OCI-LY3 (cell line): ENCODE measurements around the gene ACOT7.

ENCODE experiments used
- H2AFZ ChIP-seq: fragments of 200-600, 300-600 bp; shearing (Covaris generic); 2 replicates; pipeline ENCODE4 v1.6.0; 2014; ENCODE audit warnings: antibody characterized with exemption, low read depth, low read length
- H3K27ac ChIP-seq: fragments of 200-600, 300-600 bp; sonication (generic); 2 replicates; pipeline ENCODE4 v1.5.1; 2014; ENCODE audit warnings: mild to moderate bottlenecking, low read length, moderate library complexity, mixed read lengths
- H3K27me3 ChIP-seq: fragments of 200-600, 300-600 bp; sonication (generic); 2 replicates; pipeline ENCODE4 v1.6.1; 2014; ENCODE audit warnings: low read depth, low read length, mixed read lengths
- H3K36me3 ChIP-seq: fragments of 200-600, 300-600 bp; sonication (generic); replicated peaks from 2 replicates; pipeline ENCODE3; 2014; ENCODE audit warnings: low read depth, low read length, mixed read lengths
- H3K4me1 ChIP-seq: fragments of 300-600, 200-600 bp; sonication (generic); 2 replicates; pipeline ENCODE4 v1.6.1; 2014; ENCODE audit warnings: low read length, mixed read lengths
- H3K4me2 ChIP-seq: fragments of 200-600, 300-600 bp; sonication (generic); 2 replicates; pipeline ENCODE4 v1.6.1; 2014; ENCODE audit warnings: low read length, mixed read lengths
- H3K4me3 ChIP-seq: fragments of 300-600, 200-600 bp; sonication (generic); 2 replicates; pipeline ENCODE4 v1.5.1; 2014; ENCODE audit warnings: antibody characterized with exemption, mild to moderate bottlenecking, low read length, moderate library complexity
- H3K79me2 ChIP-seq: fragments of 300-600, 200-600 bp; shearing (Covaris generic); 2 replicates; pipeline ENCODE4 v1.6.1; 2014; ENCODE audit warnings: mild to moderate bottlenecking, low read length, mixed read lengths
- H3K9ac ChIP-seq: fragments of 300-600, 200-600 bp; shearing (Covaris generic); 2 replicates; pipeline ENCODE4 v1.6.0; 2014; ENCODE audit warnings: mild to moderate bottlenecking, low read length, moderate library complexity
- H3K9me3 ChIP-seq: fragments of 200-600, 300-600 bp; shearing (Covaris generic); 2 replicates; pipeline ENCODE4 v1.6.1; 2014; ENCODE audit warnings: low read length, mixed read lengths; ENCODE audit not compliant: insufficient read depth
- H4K20me1 ChIP-seq: fragments of 200-600, 300-600 bp; sonication (generic); 2 replicates; pipeline ENCODE4 v1.6.1; 2016; ENCODE audit warnings: low read length, mixed read lengths; ENCODE audit not compliant: insufficient read depth
- EZH2phosphoT487 ChIP-seq: fragments of 200-600 bp; shearing (Covaris generic); IDR thresholded peaks from 2 replicates; pipeline ENCODE4 v1.6.1; 2018; ENCODE audit warnings: antibody characterized with exemption, mixed run types, low read depth
- TF ChIP-seq, protein P1 (sequence below): fragments of 200-600, 300-600 bp; sonication (generic); IDR thresholded peaks from 2 replicates; pipeline ENCODE4 v1.5.1; 2014; ENCODE audit warnings: antibody characterized with exemption, low read length, low read depth

The ACOT7 gene

DNA sequence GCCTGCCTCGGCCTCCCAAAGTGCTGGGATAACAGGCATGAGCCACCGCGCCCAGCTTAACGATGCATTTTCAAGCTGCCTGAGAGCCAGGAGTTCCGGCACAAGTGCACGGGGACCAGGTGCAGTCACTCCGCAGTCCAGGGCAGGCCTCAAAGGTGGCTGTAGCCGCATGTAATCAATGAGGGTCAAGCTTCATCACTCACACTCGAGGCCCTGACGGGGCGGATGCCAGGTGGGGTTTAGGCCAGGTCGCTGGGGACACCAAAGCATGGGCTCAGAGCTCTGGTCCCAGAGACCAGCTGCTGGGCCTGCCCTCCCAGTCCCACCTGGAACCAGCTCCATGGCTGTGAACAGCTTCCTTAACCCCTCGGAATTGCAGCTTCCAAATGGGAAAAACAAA lies 106.5 kb downstream of the ACOT7 start:
- Histone ChIP-seq H4K20me1 (no peaks in the 10 kb centered on the region), H2AFZ (no peak overlapping the region), H3K9me3 (no peaks in the 10 kb centered on the region), H3K4me2 (no peak overlapping the region), H3K27ac (no peak overlapping the region), H3K79me2 (no peaks in the 10 kb centered on the region), H3K36me3 (no peaks in the 10 kb centered on the region), H3K4me3 (no peak overlapping the region), H3K27me3 (no peaks in the 10 kb centered on the region), H3K4me1 (peaks cover 17% of the 10 kb centered on the region), H3K9ac (no peak overlapping the region)
- TF ChIP-seq, protein P1, sequence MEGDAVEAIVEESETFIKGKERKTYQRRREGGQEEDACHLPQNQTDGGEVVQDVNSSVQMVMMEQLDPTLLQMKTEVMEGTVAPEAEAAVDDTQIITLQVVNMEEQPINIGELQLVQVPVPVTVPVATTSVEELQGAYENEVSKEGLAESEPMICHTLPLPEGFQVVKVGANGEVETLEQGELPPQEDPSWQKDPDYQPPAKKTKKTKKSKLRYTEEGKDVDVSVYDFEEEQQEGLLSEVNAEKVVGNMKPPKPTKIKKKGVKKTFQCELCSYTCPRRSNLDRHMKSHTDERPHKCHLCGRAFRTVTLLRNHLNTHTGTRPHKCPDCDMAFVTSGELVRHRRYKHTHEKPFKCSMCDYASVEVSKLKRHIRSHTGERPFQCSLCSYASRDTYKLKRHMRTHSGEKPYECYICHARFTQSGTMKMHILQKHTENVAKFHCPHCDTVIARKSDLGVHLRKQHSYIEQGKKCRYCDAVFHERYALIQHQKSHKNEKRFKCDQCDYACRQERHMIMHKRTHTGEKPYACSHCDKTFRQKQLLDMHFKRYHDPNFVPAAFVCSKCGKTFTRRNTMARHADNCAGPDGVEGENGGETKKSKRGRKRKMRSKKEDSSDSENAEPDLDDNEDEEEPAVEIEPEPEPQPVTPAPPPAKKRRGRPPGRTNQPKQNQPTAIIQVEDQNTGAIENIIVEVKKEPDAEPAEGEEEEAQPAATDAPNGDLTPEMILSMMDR = no peak
- TF ChIP-seq EZH2phosphoT487 = no peak

DNA sequence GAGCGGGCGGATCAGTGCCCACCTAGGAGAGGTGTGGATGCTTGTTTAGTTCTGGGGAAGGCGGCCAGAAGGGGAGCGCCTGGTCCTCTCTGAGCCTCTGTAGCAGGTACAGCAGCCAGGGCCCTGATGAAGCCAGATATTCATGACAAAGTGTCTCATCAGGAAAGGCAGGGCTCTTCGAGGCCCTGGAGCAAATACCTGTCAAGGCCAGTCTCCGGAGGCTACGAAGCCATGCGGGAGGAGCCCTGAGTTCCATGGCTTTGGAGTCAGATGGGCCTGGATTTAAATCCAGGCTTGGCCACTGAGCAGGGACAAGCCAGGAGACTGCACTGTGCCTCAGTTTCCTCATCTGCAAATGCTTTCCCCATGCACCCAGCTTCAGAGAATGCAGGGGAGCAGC lies 107.3 kb downstream of the ACOT7 start:
- no peak overlapping the region for H3K27ac ChIP-seq
- no peaks in the 10 kb centered on the region for H3K9me3 ChIP-seq
- no peaks in the 10 kb centered on the region for H3K36me3 ChIP-seq
- H3K4me2 ChIP-seq = no peak overlapping the region
- H3K4me3 ChIP-seq = no peak overlapping the region
- no peaks in the 10 kb centered on the region for H3K27me3 ChIP-seq
- H3K9ac ChIP-seq = no peak overlapping the region
- TF ChIP-seq, protein P1 = no peak
- TF ChIP-seq EZH2phosphoT487 = no peak
- H2AFZ ChIP-seq = no peak overlapping the region
- H3K4me1 ChIP-seq = peaks cover 14% of the 10 kb centered on the region
- no peaks in the 10 kb centered on the region for H4K20me1 ChIP-seq
- H3K79me2 ChIP-seq = no peaks in the 10 kb centered on the region

DNA sequence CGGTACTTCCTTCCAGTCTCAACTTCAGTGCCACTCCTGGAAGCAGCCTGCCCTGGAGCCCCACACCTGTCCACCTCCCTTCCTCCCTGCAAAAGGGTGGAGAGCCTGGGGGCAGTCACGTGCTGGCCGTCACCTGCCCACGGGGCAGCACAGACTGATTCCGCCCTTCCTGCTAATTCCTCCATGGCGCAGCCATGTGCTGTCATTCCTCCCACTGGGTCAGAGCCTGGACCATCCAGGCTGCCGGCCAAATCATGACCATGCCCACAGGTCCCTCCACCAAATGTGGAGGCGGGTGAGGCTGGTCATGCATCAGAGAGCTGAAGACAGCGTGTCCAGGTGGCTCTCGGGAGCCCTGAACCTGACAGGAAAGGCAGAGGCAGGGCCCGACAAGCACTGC lies 108.2 kb downstream of the ACOT7 start:
- Histone ChIP-seq H3K4me2 (no peak overlapping the region), H2AFZ (no peak overlapping the region), H3K36me3 (no peaks in the 10 kb centered on the region), H3K9me3 (no peaks in the 10 kb centered on the region), H3K27ac (no peak overlapping the region), H3K79me2 (no peaks in the 10 kb centered on the region), H4K20me1 (no peaks in the 10 kb centered on the region), H3K4me3 (no peak overlapping the region), H3K4me1 (peaks cover 5% of the 10 kb centered on the region), H3K27me3 (no peaks in the 10 kb centered on the region), H3K9ac (no peak overlapping the region)
- no peak for TF ChIP-seq EZH2phosphoT487
- TF ChIP-seq, protein P1 = no peak

DNA sequence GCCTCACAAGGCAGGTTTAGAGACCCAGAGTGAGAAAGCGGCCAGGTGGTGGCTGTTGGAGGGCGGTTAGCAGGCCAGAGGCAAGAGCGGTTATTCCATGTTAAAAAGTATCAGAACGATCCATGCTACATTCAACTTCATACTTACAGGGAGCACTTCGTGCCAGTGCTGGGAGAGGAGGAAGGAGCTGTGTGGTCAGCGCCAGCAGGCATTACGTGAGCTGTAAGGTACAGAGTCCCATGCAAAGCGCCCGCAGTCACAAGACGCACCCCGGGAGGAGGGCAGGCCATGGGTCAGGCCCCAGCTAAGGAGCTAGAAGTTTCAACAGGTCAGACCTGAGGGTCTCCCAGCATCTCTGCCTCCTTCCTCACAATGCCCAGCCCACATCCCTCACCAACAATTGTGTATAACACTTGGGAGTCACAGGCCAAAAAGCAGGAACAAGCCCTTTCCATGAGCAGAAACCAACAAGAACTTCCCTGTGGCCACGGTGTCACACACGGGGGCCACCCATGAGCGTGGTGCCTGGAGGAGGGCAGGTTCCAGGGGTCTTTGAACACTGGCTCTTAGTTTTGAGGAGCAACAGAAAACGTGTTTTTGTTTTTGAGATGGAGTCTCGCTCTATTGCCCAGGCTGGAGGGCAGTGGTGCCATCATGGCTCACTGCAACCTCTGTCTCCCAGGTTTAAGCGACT lies 110.8 kb downstream of the ACOT7 start:
- Histone ChIP-seq H3K79me2 (no peaks in the 10 kb centered on the region), H3K4me3 (no peak overlapping the region), H3K4me2 (no peak overlapping the region), H3K4me1 (no peaks in the 10 kb centered on the region), H3K9ac (no peak overlapping the region), H2AFZ (no peak overlapping the region), H3K36me3 (no peaks in the 10 kb centered on the region), H3K9me3 (no peaks in the 10 kb centered on the region), H3K27me3 (no peaks in the 10 kb centered on the region), H3K27ac (no peak overlapping the region), H4K20me1 (no peaks in the 10 kb centered on the region)
- TF ChIP-seq EZH2phosphoT487 = no peak
- TF ChIP-seq, protein P1 = no peak
